Ovary (tissue), 3 donors: ENCODE results near the gene CUL4A.

Source experiments
- CTCF ChIP-seq, 3 donors: fragments of 450-650 bp in 2 of 3; fragments of 200-600 bp in 1 of 3; IDR thresholded peaks; one replicate each; pipeline versions ENCODE4 v1.5.1 to v1.8.0; 2016 to 2022; ENCODE audit warnings: antibody characterized with exemption in 3 of 3, mild to moderate bottlenecking in 1 of 3
- EP300 ChIP-seq: sonication (generic); formaldehyde crosslinking; IDR thresholded peaks from one replicate; pipeline ENCODE4 v1.6.1; 2017; ENCODE audit warnings: antibody characterized with exemption
- POLR2A ChIP-seq: fragments of 450-650 bp; IDR thresholded peaks from one replicate; pipeline ENCODE4 v1.6.1; 2017; ENCODE audit warnings: antibody characterized with exemption, mild to moderate bottlenecking, moderate library complexity
- donor health status: DM: no; HTN: no; CAD: no.

- TF ChIP-seq CTCF (IDR thresholded peaks at IDR 0.05): no peak
- no peak for TF ChIP-seq EP300
- TF ChIP-seq POLR2A: no peak
These were observed 23.7 kb downstream of the CUL4A start for GRCh38 chr13:113233101-113233500.
